Ascending aorta (tissue), 2 donors: Measurements from ENCODE around the gene SH3RF3. TPM values are rescaled to one million over a fixed set of nuclear protein-coding genes. Genes with fewer than 3 reads are reported as not detected.

ENCODE experiments used
- DNase-seq, 2 donors: peaks; one replicate each; pipeline ENCODE4 v3.0.0-alpha.2; 2019; ENCODE audit warnings: low spot score in 2 of 2
- H3K27ac ChIP-seq, 2 donors: fragments of 200-600 bp; sonication (generic); one replicate each; pipeline ENCODE4 v1.5.1; 2016 to 2017; ENCODE audit warnings: mild to moderate bottlenecking in 1 of 2
- H3K27me3 ChIP-seq: fragments of 200-600 bp; sonication (generic); one replicate; pipeline ENCODE4 v1.5.1; 2017
- H3K36me3 ChIP-seq, 2 donors: fragments of 200-600 bp; sonication (generic); one replicate each; pipeline ENCODE4 v1.5.1; 2016
- H3K4me1 ChIP-seq, 2 donors: fragments of 200-600 bp; sonication (generic); one replicate each; pipeline ENCODE4 v1.5.1; 2016 to 2017; ENCODE audit warnings: mild to moderate bottlenecking in 1 of 2
- H3K4me3 ChIP-seq, 2 donors: fragments of 200-600 bp; sonication (generic); one replicate each; pipeline ENCODE4 v1.5.1; 2016 to 2017; ENCODE audit warnings: mild to moderate bottlenecking in 1 of 2
- H3K9me3 ChIP-seq, 2 donors: fragments of 200-600 bp; sonication (generic); one replicate each; pipeline ENCODE4 v1.5.1; 2016
- intact Hi-C: fragments of 100-400 bp; cut with DNase I; formaldehyde crosslinking; loops from one replicate; pipeline ENCODE4 v1.15.1; 2023
- total RNA-seq: library from RNA; depleted of rRNA; stranded (reverse); fragments of >200 nt; gene quantifications from one replicate; pipeline ENCODE4 v1.1.0, GENCODE V29; 2016
- TF ChIP-seq, protein P1 (sequence below), 3 experiments: fragments of 200-600 bp in 2 of 3; fragments of 450-650 bp in 1 of 3; sonication (generic) in 2 of 3; IDR thresholded peaks; one replicate each; pipeline ENCODE4 v1.5.1; 2016 to 2019; ENCODE audit warnings: antibody characterized with exemption in 3 of 3, mild to moderate bottlenecking in 1 of 3, moderate library complexity in 1 of 3

Gene SH3RF3
- total RNA-seq, 1 donor from 2014 or later: 53.5 TPM

DNA sequence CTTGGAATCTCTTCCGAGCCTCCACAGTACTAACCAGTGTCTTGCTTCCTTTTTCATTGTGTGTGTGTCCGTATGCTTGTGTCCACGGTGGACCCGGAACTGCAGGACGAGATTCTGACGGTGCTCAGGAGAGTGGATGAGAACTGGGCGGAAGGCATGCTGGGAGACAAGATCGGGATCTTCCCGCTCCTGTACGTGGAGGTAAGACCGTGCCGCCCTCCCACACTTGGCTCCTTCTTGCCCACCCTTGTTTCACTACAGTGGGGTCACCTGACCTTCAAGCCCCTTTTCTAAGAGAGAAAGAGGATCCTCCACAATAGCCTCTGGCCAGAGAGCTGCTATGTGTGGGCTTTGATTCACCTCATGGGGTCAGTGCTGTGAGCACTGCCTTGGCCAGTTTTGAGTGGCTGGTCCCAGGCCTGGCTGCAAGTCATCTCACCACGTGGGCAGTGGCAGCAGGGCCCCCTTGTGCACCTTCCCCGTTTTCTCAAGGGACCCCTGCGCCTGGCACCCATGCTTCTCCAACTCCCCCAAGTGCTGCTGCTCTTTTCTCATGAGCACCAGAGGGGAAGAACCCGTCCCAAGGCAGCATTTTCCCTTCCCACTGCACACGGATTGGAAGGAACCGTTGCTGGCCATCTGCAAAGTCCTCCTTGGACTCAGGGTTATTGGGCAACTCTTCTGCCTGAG, 242.6 kb downstream of the SH3RF3 start:
- no peaks in the 10 kb centered on the region for H3K27me3 ChIP-seq
- peaks cover 18 to 36% of the 10 kb centered on the region in 2 donors for H3K36me3 ChIP-seq
- H3K27ac ChIP-seq: no peak overlapping the region
- TF ChIP-seq, protein P1, sequence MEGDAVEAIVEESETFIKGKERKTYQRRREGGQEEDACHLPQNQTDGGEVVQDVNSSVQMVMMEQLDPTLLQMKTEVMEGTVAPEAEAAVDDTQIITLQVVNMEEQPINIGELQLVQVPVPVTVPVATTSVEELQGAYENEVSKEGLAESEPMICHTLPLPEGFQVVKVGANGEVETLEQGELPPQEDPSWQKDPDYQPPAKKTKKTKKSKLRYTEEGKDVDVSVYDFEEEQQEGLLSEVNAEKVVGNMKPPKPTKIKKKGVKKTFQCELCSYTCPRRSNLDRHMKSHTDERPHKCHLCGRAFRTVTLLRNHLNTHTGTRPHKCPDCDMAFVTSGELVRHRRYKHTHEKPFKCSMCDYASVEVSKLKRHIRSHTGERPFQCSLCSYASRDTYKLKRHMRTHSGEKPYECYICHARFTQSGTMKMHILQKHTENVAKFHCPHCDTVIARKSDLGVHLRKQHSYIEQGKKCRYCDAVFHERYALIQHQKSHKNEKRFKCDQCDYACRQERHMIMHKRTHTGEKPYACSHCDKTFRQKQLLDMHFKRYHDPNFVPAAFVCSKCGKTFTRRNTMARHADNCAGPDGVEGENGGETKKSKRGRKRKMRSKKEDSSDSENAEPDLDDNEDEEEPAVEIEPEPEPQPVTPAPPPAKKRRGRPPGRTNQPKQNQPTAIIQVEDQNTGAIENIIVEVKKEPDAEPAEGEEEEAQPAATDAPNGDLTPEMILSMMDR (IDR thresholded peaks at IDR 0.05): no peak
- DNase-seq: peak in 1 of 2 donors; percentile 57
- H3K9me3 ChIP-seq: no peaks in the 10 kb centered on the region
- H3K4me1 ChIP-seq: peaks cover 5 to 7% of the 10 kb centered on the region in 2 donors
- no peak overlapping the region for H3K4me3 ChIP-seq
- intact Hi-C loops: no loop called here

GRCh38 chr2:109372171-109372568, 243.2 kb downstream of the SH3RF3 start:
- intact Hi-C loops: no loop called here
- no peaks in the 10 kb centered on the region for H3K27me3 ChIP-seq
- no peak overlapping the region for H3K4me3 ChIP-seq
- H3K4me1 ChIP-seq: peaks cover 5 to 7% of the 10 kb centered on the region in 2 donors
- DNase-seq: no peak
- H3K9me3 ChIP-seq: no peaks in the 10 kb centered on the region
- peaks cover 18 to 36% of the 10 kb centered on the region in 2 donors for H3K36me3 ChIP-seq
- TF ChIP-seq, protein P1 (IDR thresholded peaks at IDR 0.05): no peak
- H3K27ac ChIP-seq: no peak overlapping the region

DNA sequence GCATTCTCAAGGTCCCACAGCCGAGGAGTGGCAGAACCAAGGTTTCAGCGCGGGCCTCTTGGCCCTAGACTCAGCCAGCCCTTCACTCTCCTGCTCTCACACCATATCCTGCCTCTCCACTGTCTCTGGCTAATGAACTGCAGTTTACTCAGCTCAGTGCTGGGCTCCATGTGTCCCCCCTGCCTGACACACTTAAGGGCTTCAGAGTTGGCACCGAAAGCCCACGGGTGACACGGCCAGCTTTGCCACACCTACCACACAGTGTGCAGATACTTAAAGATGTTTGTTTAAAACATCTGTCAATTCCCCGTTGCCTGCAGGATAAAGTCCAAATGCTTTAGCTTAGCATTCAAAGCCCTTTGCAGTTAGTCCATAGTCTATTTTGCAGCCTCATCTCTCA, 243.6 kb downstream of the SH3RF3 start:
- H3K27ac ChIP-seq: no peak overlapping the region
- no peak for DNase-seq
- H3K4me3 ChIP-seq: no peak overlapping the region
- H3K4me1 ChIP-seq: peaks cover 5 to 6% of the 10 kb centered on the region in 2 donors
- no peaks in the 10 kb centered on the region for H3K9me3 ChIP-seq
- TF ChIP-seq, protein P1 (IDR thresholded peaks at IDR 0.05): no peak
- H3K27me3 ChIP-seq: no peaks in the 10 kb centered on the region
- peaks cover 18 to 36% of the 10 kb centered on the region in 2 donors for H3K36me3 ChIP-seq
- intact Hi-C loops: no loop called here

DNA sequence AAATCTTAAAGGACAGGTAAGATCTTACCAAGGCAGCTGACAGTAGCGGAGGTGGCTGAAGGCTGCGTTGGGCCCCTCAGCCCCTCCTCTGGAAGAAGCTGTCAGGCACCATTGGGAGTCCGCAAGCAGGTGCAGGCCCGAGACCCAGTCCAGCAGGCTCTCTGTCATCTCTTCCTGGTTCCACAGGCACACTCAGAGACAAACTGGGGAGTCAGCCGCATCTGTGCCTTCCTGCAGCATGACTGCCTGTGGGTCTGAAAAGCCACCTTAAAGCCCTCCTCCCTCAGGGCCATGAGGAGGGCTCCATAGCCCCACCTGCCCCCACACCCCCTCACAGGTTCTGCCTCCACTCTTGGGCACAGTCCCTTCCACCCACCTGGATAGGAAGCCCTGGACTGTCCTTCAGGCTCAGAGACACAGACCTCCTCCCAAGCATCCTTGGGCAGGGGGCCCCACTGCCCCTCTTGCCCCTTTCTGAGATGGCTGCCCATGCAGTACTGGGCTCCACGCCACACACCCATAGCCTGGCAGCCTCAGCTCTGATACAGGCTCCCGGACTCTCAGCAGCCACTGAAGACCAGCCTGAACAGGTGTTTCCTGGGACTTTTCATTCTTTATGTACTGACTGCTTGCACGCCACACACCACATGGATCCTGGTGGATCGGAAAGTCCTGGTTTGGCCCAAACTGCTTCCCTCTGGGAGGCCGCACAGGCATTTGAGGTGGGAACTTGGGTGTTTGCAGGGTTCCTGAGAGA, 245.0 kb downstream of the SH3RF3 start:
- Histone ChIP-seq H3K36me3 (peaks cover 18 to 36% of the 10 kb centered on the region in 2 donors), H3K27ac (no peak overlapping the region), H3K4me3 (no peak overlapping the region), H3K9me3 (no peaks in the 10 kb centered on the region), H3K27me3 (no peaks in the 10 kb centered on the region), H3K4me1 (peaks cover 0 to 2% of the 10 kb centered on the region in 2 donors)
- peak in 1 of 2 donors; percentile 56 for DNase-seq
- intact Hi-C loops: no loop called here
- TF ChIP-seq, protein P1 (IDR thresholded peaks at IDR 0.05): no peak

DNA sequence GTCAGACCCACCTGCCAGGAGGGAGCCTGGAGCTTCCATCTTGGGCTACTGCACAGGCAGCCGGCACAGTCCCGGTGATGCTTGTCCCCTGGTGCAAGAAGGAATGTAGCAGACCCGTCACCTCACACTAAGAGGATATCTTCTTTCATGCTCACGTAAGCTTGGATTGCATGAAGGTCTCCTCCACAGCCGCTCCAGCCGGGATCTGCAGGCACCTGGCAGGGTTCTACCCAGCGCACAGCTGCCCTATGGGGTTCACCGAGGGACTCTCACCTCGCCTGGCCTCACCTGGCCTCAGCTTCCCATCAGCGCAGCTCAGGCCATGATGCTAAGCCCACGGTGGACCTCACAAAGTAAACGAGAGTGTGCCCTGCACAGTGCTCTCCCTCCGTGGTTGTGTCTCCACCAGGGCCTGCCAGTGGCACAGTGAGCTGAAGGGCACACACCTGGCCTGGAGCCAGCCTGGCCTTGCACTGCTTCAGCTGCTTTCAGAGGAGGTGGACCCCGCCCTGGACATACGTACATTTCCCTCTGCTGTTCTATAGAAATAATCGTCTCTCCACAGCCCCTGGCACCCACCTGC, 245.6 kb downstream of the SH3RF3 start:
- peak in 1 of 2 donors; percentile 57 for DNase-seq
- H3K4me1 ChIP-seq: no peaks in the 10 kb centered on the region

More for the DNA sequence above, 245.6 kb downstream of the SH3RF3 start:
- peaks cover 18 to 36% of the 10 kb centered on the region in 2 donors for H3K36me3 ChIP-seq
- intact Hi-C loops: no loop called here
- no peak overlapping the region for H3K4me3 ChIP-seq
- TF ChIP-seq, protein P1 (IDR thresholded peaks at IDR 0.05): no peak
- no peak overlapping the region for H3K27ac ChIP-seq
- H3K9me3 ChIP-seq: no peaks in the 10 kb centered on the region
- no peaks in the 10 kb centered on the region for H3K27me3 ChIP-seq
